Measurements from ENCODE around the gene RASL12. TPM values are rescaled to one million over a fixed set of nuclear protein-coding genes. Genes with fewer than 3 reads are reported as not detected.
A peak's percentile ranks its signal among the peaks of the same experiment; 100 is the strongest.

Gene RASL12
- polyA plus RNA-seq, 2 of the 4 experiments (the other 2 are of a cell fraction), result 0.08 to 0.34 TPM

GRCh38 chr15:65032801-65033537, 34.8 kb downstream of the RASL12 start (continued):
- TF ChIP-seq BCL3 (IDR thresholded peaks at IDR 0.05) (no peak), USF2 (IDR thresholded peaks at IDR 0.05) (no peak), HOXB5 (CRISPR knock-in tag; IDR thresholded peaks at IDR 0.05) (peak; percentile 25; the same call in 1 of the 2 replicates), PBX3 (IDR thresholded peaks at IDR 0.05) (no peak), HMGXB4 (CRISPR knock-in tag; IDR thresholded peaks at IDR 0.05; ENCODE audit: borderline replicate concordance) (no peak), RAD21 (conservative IDR thresholded peaks at IDR 0.05 in 1 of 2, IDR thresholded peaks at IDR 0.05 in 1 of 2) (peak; percentile 96 to 97), CHD4 (IDR thresholded peaks at IDR 0.05; ENCODE audit: borderline replicate concordance) (no peak), ZFP36 (IDR thresholded peaks at IDR 0.05; ENCODE audit: borderline replicate concordance, partially characterized antibody) (no peak), EP300 (IDR thresholded peaks at IDR 0.05) (no peak), HOXA7 (CRISPR knock-in tag; IDR thresholded peaks at IDR 0.05) (no peak), RFX5 (IDR thresholded peaks at IDR 0.05) (no peak), CTCF (IDR thresholded peaks at IDR 0.05) (peak; percentile 96), KDM1A (IDR thresholded peaks at IDR 0.05; ENCODE audit: low read depth) (no peak), HES2 (IDR thresholded peaks at IDR 0.05) (no peak), CEBPB (IDR thresholded peaks at IDR 0.05) (no peak), RCOR1 (IDR thresholded peaks at IDR 0.05; ENCODE audit: low read depth, low read length) (no peak), SREBF2 (IDR thresholded peaks at IDR 0.05) (no peak), NR3C1 (IDR thresholded peaks at IDR 0.05) (no peak), SMC3 (IDR thresholded peaks at IDR 0.05) (peak; percentile 94), EHMT2 (IDR thresholded peaks at IDR 0.05; ENCODE audit: low read depth) (no peak)

- Histone ChIP-seq H3K4me3 (peak overlapping the region; percentile 73), H3K9me3 (no peaks in the 10 kb centered on the region), H3K4me1 (peaks cover 33% of the 10 kb centered on the region), H3K4me2 (peak overlapping the region; percentile 98), H3K27ac (peak overlapping the region; percentile 93 to 96; a peak in 4 of 6 replicates)
- TF ChIP-seq ZC3H11A (IDR thresholded peaks at IDR 0.05) (peak; percentile 71), HES2 (IDR thresholded peaks at IDR 0.05) (no peak), HEYL (CRISPR knock-in tag; IDR thresholded peaks at IDR 0.05) (no peak)
- FAIRE-seq (no peak), DNase-seq (ENCODE audit: low read depth in 1 of 2, low spot score in 1 of 2) (no peak), ATAC-seq (no peak)
- WGBS (ENCODE audit: missing lambda C conversion rate), result 57% methylated on average over 12 of the region's 12 CpGs
- CTCF ChIA-PET, result interaction anchor here (0.8 to 8.0 kb wide), 6 partner anchors 13 to 299 kb away, joined by 3 to 254 read pairs (median 4); partner anchors contain the start of genes KBTBD13 and SLC51B
- POLR2A ChIA-PET, result no interaction called here
These were observed 38.0 kb downstream of the RASL12 start for GRCh38 chr15:65029736-65030208.
